ENCODE measurements around the gene LRP1B.

LRP1B gene

GRCh38 chr2:140270224-140270623 lies 1860.6 kb downstream of the LRP1B start:
- no peak for DNase-seq (ENCODE audit: low read depth)
- H3K4me3 ChIP-seq (ENCODE audit: low read depth, low read length) = no peak overlapping the region
- TF ChIP-seq CTCF (IDR thresholded peaks at IDR 0.05; ENCODE audit: control insufficient read depth, extremely low read depth, insufficient read depth) = no peak

- DNase-seq (ENCODE audit: low read depth) = no peak
- no peak overlapping the region for H3K4me3 ChIP-seq (ENCODE audit: low read depth, low read length)
- TF ChIP-seq CTCF (IDR thresholded peaks at IDR 0.05; ENCODE audit: control insufficient read depth, extremely low read depth, insufficient read depth) = no peak
These were observed 1861.8 kb downstream of the LRP1B start for GRCh38 chr2:140269000-140269399.

GRCh38 chr2:140262908-140263307 lies 1867.9 kb downstream of the LRP1B start:
- H3K4me3 ChIP-seq (ENCODE audit: low read depth, low read length) = no peak overlapping the region
- no peak for TF ChIP-seq CTCF (IDR thresholded peaks at IDR 0.05; ENCODE audit: control insufficient read depth, extremely low read depth, insufficient read depth)
- DNase-seq (ENCODE audit: low read depth) = no peak

- no peak overlapping the region for H3K4me3 ChIP-seq (ENCODE audit: low read depth, low read length)
- no peak for DNase-seq (ENCODE audit: low read depth)
- TF ChIP-seq CTCF (IDR thresholded peaks at IDR 0.05; ENCODE audit: control insufficient read depth, extremely low read depth, insufficient read depth) = no peak
These were observed 1873.0 kb downstream of the LRP1B start for GRCh38 chr2:140257692-140258300.

GRCh38 chr2:140256080-140256479 lies 1874.7 kb downstream of the LRP1B start:
- H3K4me3 ChIP-seq (ENCODE audit: low read depth, low read length) = no peak overlapping the region
- TF ChIP-seq CTCF (IDR thresholded peaks at IDR 0.05; ENCODE audit: control insufficient read depth, extremely low read depth, insufficient read depth) = no peak
- DNase-seq (ENCODE audit: low read depth) = no peak

GRCh38 chr2:140249821-140250220 lies 1881.0 kb downstream of the LRP1B start:
- no peak for DNase-seq (ENCODE audit: low read depth)
- TF ChIP-seq CTCF (IDR thresholded peaks at IDR 0.05; ENCODE audit: control insufficient read depth, extremely low read depth, insufficient read depth) = no peak
- no peak overlapping the region for H3K4me3 ChIP-seq (ENCODE audit: low read depth, low read length)

- TF ChIP-seq CTCF (IDR thresholded peaks at IDR 0.05; ENCODE audit: control insufficient read depth, extremely low read depth, insufficient read depth) = no peak
- H3K4me3 ChIP-seq (ENCODE audit: low read depth, low read length) = no peak overlapping the region
- no peak for DNase-seq (ENCODE audit: low read depth)
These were observed 1882.2 kb downstream of the LRP1B start for GRCh38 chr2:140248623-140249022.

Measured in LNCaP clone FGC (cell line).